ENCODE measurements around the gene MAP7D2. TPM values are rescaled to one million over a fixed set of nuclear protein-coding genes. Genes with fewer than 3 reads are reported as not detected.
A peak's percentile ranks its signal among the peaks of the same experiment; 100 is the strongest.
"Not testable (repeated sequence)": the region's sequence is repeated elsewhere in the genome, so short reads cannot be mapped to it uniquely, and the experiment has no call there.

Gene MAP7D2
- total RNA-seq (2022): 2.6 and 4.0 TPM in 2 replicates
- Bru-seq, nascent RNA: percentile 37 among the genes with signal in this experiment
- percentile 41 among the genes with signal in this experiment for BruChase-seq, experiment 1, labeled RNA remaining after a 6-hour chase
- BruChase-seq, experiment 2, labeled RNA remaining after a 2-hour chase: percentile 39 among the genes with signal in this experiment
- long read RNA-seq, partial matches to known transcripts: 0 of 7 reads
- long read RNA-seq, other reads (novel, unspliced or antisense): 3 of 7 reads

GRCh38 chrX:20116577-20117240 is at the start of gene MAP7D2:
TSS of gene MAP7D2 (minus strand) at chrX:20116907. CDS start at chrX:20116879, 28 bp downstream.
- intact Hi-C loops (cut with micrococcal nuclease; ENCODE audit: unreplicated experiment): loop anchor here (5.0 kb wide), 1 partner anchor 209 kb away; no protein-coding TSS in a partner anchor
- Mint-ChIP-seq H3K27ac (ENCODE audit: unreplicated experiment) (no peak within 1 kb of the TSS), H3K4me1 (ENCODE audit: low read depth, unreplicated experiment) (peaks cover 25% of the 10 kb centered on the region), H3K9me3 (ENCODE audit: low read depth, unreplicated experiment) (no peaks in the 10 kb centered on the region), H3K36me3 (ENCODE audit: insufficient read depth, unreplicated experiment) (peaks cover 12% of the 10 kb centered on the region), H3K4me3 (ENCODE audit: low read depth, unreplicated experiment) (peak within 1 kb of the TSS; percentile 73), H3K27me3 (ENCODE audit: unreplicated experiment) (no peaks in the 10 kb centered on the region)
- peak; percentile 11 for DNase-seq
- no TSS peak for BruUV-seq (replicated peaks)
- no peak for TF ChIP-seq CTCF (IDR thresholded peaks at IDR 0.05; ENCODE audit: unreplicated experiment)
- CTCF ChIA-PET: no interaction called here

- H3K4me1 Mint-ChIP-seq (ENCODE audit: low read depth, unreplicated experiment); H3K9me3 Mint-ChIP-seq (ENCODE audit: low read depth, unreplicated experiment); H3K27me3 Mint-ChIP-seq (ENCODE audit: unreplicated experiment); intact Hi-C loops (cut with micrococcal nuclease; ENCODE audit: unreplicated experiment); H3K27ac Mint-ChIP-seq (ENCODE audit: unreplicated experiment); H3K4me3 Mint-ChIP-seq (ENCODE audit: low read depth, unreplicated experiment); CTCF ChIA-PET; BruUV-seq (replicated peaks); DNase-seq: not testable (repeated sequence)
- peaks cover 23% of the 10 kb centered on the region for H3K36me3 Mint-ChIP-seq (ENCODE audit: insufficient read depth, unreplicated experiment)
Measured at GRCh38 chrX:20162516-20162915, 45.8 kb upstream of the MAP7D2 start.

- BruUV-seq (replicated peaks): no TSS peak
- intact Hi-C loops (cut with micrococcal nuclease; ENCODE audit: unreplicated experiment): no loop called here
- Mint-ChIP-seq H3K36me3 (ENCODE audit: insufficient read depth, unreplicated experiment) (peaks cover 20% of the 10 kb centered on the region), H3K27me3 (ENCODE audit: unreplicated experiment) (no peaks in the 10 kb centered on the region), H3K9me3 (ENCODE audit: low read depth, unreplicated experiment) (no peaks in the 10 kb centered on the region), H3K4me3 (ENCODE audit: low read depth, unreplicated experiment) (no peak overlapping the region), H3K27ac (ENCODE audit: unreplicated experiment) (no peak overlapping the region), H3K4me1 (ENCODE audit: low read depth, unreplicated experiment) (no peaks in the 10 kb centered on the region)
- no peak for TF ChIP-seq CTCF (IDR thresholded peaks at IDR 0.05; ENCODE audit: unreplicated experiment)
- CTCF ChIA-PET: no interaction called here
- DNase-seq: no peak
Measured at GRCh38 chrX:20159797-20160385, 43.2 kb upstream of the MAP7D2 start.

GRCh38 chrX:20151689-20152088 is 35.0 kb upstream of the MAP7D2 start:
- CTCF ChIA-PET: no interaction called here
- intact Hi-C loops (cut with micrococcal nuclease; ENCODE audit: unreplicated experiment): no loop called here
- no TSS peak for BruUV-seq (replicated peaks)
- H3K36me3 Mint-ChIP-seq (ENCODE audit: insufficient read depth, unreplicated experiment): peaks cover 17% of the 10 kb centered on the region
- no peak for DNase-seq
- no peaks in the 10 kb centered on the region for H3K9me3 Mint-ChIP-seq (ENCODE audit: low read depth, unreplicated experiment)
- H3K27ac Mint-ChIP-seq (ENCODE audit: unreplicated experiment): no peak overlapping the region
- no peaks in the 10 kb centered on the region for H3K27me3 Mint-ChIP-seq (ENCODE audit: unreplicated experiment)
- no peak for TF ChIP-seq CTCF (IDR thresholded peaks at IDR 0.05; ENCODE audit: unreplicated experiment)
- H3K4me3 Mint-ChIP-seq (ENCODE audit: low read depth, unreplicated experiment): no peak overlapping the region
- H3K4me1 Mint-ChIP-seq (ENCODE audit: low read depth, unreplicated experiment): peaks cover 17% of the 10 kb centered on the region

Measured in Calu3 (cell line).